Stimulated activated CD4-positive, alpha-beta T cell treated with anti-CD3 and anti-CD28 coated beads, Interleukin-15, amount 100 ng/mL, for 48 hours (primary cell): Measurements from ENCODE around the gene ADGRB3.

ENCODE experiments used
- DNase-seq, 2 donors: peaks; one replicate each; pipeline ENCODE4 v3.0.0-alpha.2; 2020; ENCODE audit warnings: low read depth in 2 of 2

ADGRB3 gene

GRCh38 chr6:68704485-68704884 lies 69.4 kb downstream of the ADGRB3 start:
- no peak for DNase-seq

- no peak for DNase-seq
Measured at GRCh38 chr6:68709091-68709490, 74.0 kb downstream of the ADGRB3 start.

GRCh38 chr6:68709882-68710281 lies 74.8 kb downstream of the ADGRB3 start:
- DNase-seq, result no peak

- no peak for DNase-seq
Measured at GRCh38 chr6:68710496-68710895, 75.4 kb downstream of the ADGRB3 start.

- DNase-seq, result no peak
Measured at GRCh38 chr6:68710916-68711315, 75.8 kb downstream of the ADGRB3 start.

GRCh38 chr6:68711386-68712000 lies 76.4 kb downstream of the ADGRB3 start:
- no peak for DNase-seq

- no peak for DNase-seq
Measured at GRCh38 chr6:68716620-68717019, 81.5 kb downstream of the ADGRB3 start.

GRCh38 chr6:68718385-68719073 lies 83.4 kb downstream of the ADGRB3 start:
- DNase-seq, result no peak

- no peak for DNase-seq
Measured at GRCh38 chr6:68719761-68720160, 84.7 kb downstream of the ADGRB3 start.

GRCh38 chr6:68722891-68723527 lies 87.9 kb downstream of the ADGRB3 start:
- DNase-seq, result no peak

GRCh38 chr6:68724060-68724459 lies 89.0 kb downstream of the ADGRB3 start:
- no peak for DNase-seq

- no peak for DNase-seq
Measured at GRCh38 chr6:68726337-68726736, 91.3 kb downstream of the ADGRB3 start.

- no peak for DNase-seq
Measured at GRCh38 chr6:68726992-68727391, 91.9 kb downstream of the ADGRB3 start.

- no peak for DNase-seq
Measured at GRCh38 chr6:68727699-68728098, 92.6 kb downstream of the ADGRB3 start.

- no peak for DNase-seq
Measured at GRCh38 chr6:68728159-68728979, 93.3 kb downstream of the ADGRB3 start.

GRCh38 chr6:68729377-68729903 lies 94.4 kb downstream of the ADGRB3 start:
- no peak for DNase-seq

GRCh38 chr6:68730291-68731054 lies 95.4 kb downstream of the ADGRB3 start:
- no peak for DNase-seq

- no peak for DNase-seq
Measured at GRCh38 chr6:68732423-68732822, 97.3 kb downstream of the ADGRB3 start.

GRCh38 chr6:68735866-68736265 lies 100.8 kb downstream of the ADGRB3 start:
- DNase-seq, result no peak

GRCh38 chr6:68737061-68737460 lies 102.0 kb downstream of the ADGRB3 start:
- DNase-seq, result no peak

GRCh38 chr6:68738039-68738438 lies 103.0 kb downstream of the ADGRB3 start:
- no peak for DNase-seq
